Mammary epithelial cell (primary cell): ENCODE measurements around the gene PALLD.

ENCODE experiments used
- CTCF ChIP-seq, 2 donors: IDR thresholded peaks in 1 of 2; conservative IDR thresholded peaks in 1 of 2; 2 replicates each; pipeline ENCODE4 v1.5.1; 2011 to 2012; ENCODE audit warnings: inconsistent platforms in 2 of 2, low read length in 2 of 2, mild to moderate bottlenecking in 2 of 2, control low read depth in 1 of 2, low read depth in 1 of 2; ENCODE audit not compliant: insufficient read depth in 1 of 2; ENCODE audit errors: extremely low read depth in 1 of 2
- EZH2 ChIP-seq: IDR thresholded peaks from 2 replicates; pipeline ENCODE4 v1.6.1; 2012; ENCODE audit warnings: low read length, inconsistent platforms, borderline replicate concordance

- no peak for TF ChIP-seq CTCF (conservative IDR thresholded peaks at IDR 0.05 in 1 of 2, IDR thresholded peaks at IDR 0.05 in 1 of 2; ENCODE audit: extremely low read depth in 1 of 2, insufficient read depth in 1 of 2, low read depth in 1 of 2, low read length in 2 of 2)
- no peak for TF ChIP-seq EZH2
These were observed 45.5 kb upstream of the PALLD start for GRCh38 chr4:168451331-168451730.
